ENCODE measurements around the gene SLC6A6.

DNA sequence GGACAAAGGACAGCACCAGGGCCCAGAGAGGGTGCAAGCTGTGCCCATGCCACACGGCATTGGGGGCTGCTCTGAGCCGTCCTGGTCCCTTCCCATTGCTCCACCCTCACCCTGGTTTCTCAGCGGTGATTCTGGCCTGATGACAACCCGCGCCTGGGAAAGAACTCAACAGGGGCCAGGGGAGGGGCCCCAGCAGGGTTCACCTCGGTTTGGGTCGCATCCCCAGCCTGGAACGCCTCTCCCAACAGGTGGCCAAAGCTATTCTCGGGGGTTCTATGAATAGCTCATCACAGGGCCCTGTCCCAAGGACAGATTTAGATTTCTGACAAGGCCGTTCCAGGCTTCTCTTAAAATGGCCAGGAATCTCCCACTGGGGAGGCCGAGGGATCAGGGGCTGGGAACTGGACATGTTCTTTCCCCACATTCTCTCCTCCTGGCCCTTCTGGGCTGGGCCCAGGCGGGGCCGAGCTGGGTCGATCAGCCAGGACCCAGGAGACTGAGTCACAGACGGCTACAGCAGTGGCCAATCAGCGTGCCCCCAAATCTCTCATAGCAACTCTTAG is 119.8 kb downstream of the SLC6A6 start:
- TF ChIP-seq, protein P1, sequence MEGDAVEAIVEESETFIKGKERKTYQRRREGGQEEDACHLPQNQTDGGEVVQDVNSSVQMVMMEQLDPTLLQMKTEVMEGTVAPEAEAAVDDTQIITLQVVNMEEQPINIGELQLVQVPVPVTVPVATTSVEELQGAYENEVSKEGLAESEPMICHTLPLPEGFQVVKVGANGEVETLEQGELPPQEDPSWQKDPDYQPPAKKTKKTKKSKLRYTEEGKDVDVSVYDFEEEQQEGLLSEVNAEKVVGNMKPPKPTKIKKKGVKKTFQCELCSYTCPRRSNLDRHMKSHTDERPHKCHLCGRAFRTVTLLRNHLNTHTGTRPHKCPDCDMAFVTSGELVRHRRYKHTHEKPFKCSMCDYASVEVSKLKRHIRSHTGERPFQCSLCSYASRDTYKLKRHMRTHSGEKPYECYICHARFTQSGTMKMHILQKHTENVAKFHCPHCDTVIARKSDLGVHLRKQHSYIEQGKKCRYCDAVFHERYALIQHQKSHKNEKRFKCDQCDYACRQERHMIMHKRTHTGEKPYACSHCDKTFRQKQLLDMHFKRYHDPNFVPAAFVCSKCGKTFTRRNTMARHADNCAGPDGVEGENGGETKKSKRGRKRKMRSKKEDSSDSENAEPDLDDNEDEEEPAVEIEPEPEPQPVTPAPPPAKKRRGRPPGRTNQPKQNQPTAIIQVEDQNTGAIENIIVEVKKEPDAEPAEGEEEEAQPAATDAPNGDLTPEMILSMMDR (IDR thresholded peaks at IDR 0.05), result no peak
- TF ChIP-seq EP300 (IDR thresholded peaks at IDR 0.05), result no peak
- TF ChIP-seq POLR2AphosphoS5 (IDR thresholded peaks at IDR 0.05), result peak in 1 of 2 donors; percentile 34
